HEK293T (cell line): Measurements from ENCODE around the gene ARNT2.

ENCODE experiments used
- FOXM1 ChIP-seq: fragments of 450-650 bp; IDR thresholded peaks from 2 replicates; pipeline ENCODE4 v1.6.1; 2017; ENCODE audit warnings: mild to moderate bottlenecking, borderline replicate concordance
- NFRKB ChIP-seq: fragments of 450-650 bp; IDR thresholded peaks from 2 replicates; pipeline ENCODE4 v1.6.1; 2016; ENCODE audit warnings: mild to moderate bottlenecking, moderate library complexity
- SUZ12 ChIP-seq: fragments of 450-650 bp; IDR thresholded peaks from 2 replicates; pipeline ENCODE4 v1.6.1; 2016; ENCODE audit warnings: mild to moderate bottlenecking
- TARDBP ChIP-seq: fragments of 450-650 bp; IDR thresholded peaks from 2 replicates; pipeline ENCODE4 v1.6.1; 2016

DNA sequence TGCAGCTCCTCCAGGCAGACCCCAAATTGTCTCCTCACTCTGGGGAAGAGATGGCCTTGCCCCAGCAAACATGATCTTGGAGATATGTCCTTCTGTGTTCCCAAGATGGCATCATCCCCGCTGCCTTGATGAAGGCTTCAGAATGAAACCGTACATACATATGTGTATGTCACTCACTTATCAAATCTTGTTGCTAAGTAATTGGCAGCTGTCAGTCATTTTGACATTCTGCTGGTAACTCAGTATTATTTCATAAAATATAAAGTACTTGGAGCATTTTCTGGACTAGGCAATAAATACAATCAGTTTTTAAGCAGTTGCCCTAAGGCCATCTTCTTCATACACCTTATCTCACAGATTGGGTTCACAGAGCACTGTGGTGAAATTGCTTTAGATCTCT, 62.4 kb downstream of the ARNT2 start:
- TF ChIP-seq TARDBP (no peak), SUZ12 (no peak), NFRKB (no peak), FOXM1 (no peak)
